Rectal smooth muscle tissue (tissue), 1 donor: Measurements from ENCODE around the gene PROCR.

ENCODE experiments used
- H3K27ac ChIP-seq: one replicate; pipeline ENCODE4 v1.7.0; 2013; ENCODE audit warnings: low read depth, low read length, inconsistent platforms
- H3K27me3 ChIP-seq: one replicate; pipeline ENCODE4 v1.7.0; 2013; ENCODE audit warnings: low read length; ENCODE audit not compliant: control insufficient read depth, insufficient read depth
- H3K36me3 ChIP-seq: one replicate; pipeline ENCODE4 v1.7.0; 2013; ENCODE audit warnings: low read length; ENCODE audit not compliant: control insufficient read depth, insufficient read depth
- H3K4me1 ChIP-seq: one replicate; pipeline ENCODE4 v1.7.0; 2013; ENCODE audit warnings: low read length; ENCODE audit not compliant: control insufficient read depth, insufficient read depth
- H3K4me3 ChIP-seq: one replicate; pipeline ENCODE4 v1.7.0; 2013; ENCODE audit warnings: low read length
- H3K9ac ChIP-seq: one replicate; pipeline ENCODE4 v1.7.0; 2013; ENCODE audit warnings: low read length

The PROCR gene

GRCh38 chr20:35215066-35215956 is 43.4 kb downstream of the PROCR start:
- no peak overlapping the region for H3K4me3 ChIP-seq
- H3K4me1 ChIP-seq, result no peaks in the 10 kb centered on the region
- no peak overlapping the region for H3K27ac ChIP-seq
- no peaks in the 10 kb centered on the region for H3K36me3 ChIP-seq
- no peaks in the 10 kb centered on the region for H3K27me3 ChIP-seq
- H3K9ac ChIP-seq, result no peak overlapping the region

- H3K9ac ChIP-seq, result no peak overlapping the region
- no peak overlapping the region for H3K27ac ChIP-seq
- H3K4me3 ChIP-seq, result no peak overlapping the region
- H3K4me1 ChIP-seq, result no peaks in the 10 kb centered on the region
- no peaks in the 10 kb centered on the region for H3K36me3 ChIP-seq
- no peaks in the 10 kb centered on the region for H3K27me3 ChIP-seq
These were observed 44.7 kb downstream of the PROCR start for GRCh38 chr20:35216541-35216940.

- peaks cover 3% of the 10 kb centered on the region for H3K27me3 ChIP-seq
- no peak overlapping the region for H3K4me3 ChIP-seq
- H3K36me3 ChIP-seq, result no peaks in the 10 kb centered on the region
- H3K4me1 ChIP-seq, result no peaks in the 10 kb centered on the region
- H3K27ac ChIP-seq, result no peak overlapping the region
- H3K9ac ChIP-seq, result no peak overlapping the region
These were observed 52.1 kb downstream of the PROCR start for GRCh38 chr20:35223941-35224340.

- Histone ChIP-seq H3K27me3 (peaks cover 3% of the 10 kb centered on the region), H3K4me3 (no peak overlapping the region), H3K36me3 (no peaks in the 10 kb centered on the region)
These were observed 52.7 kb downstream of the PROCR start for GRCh38 chr20:35224536-35224935.

GRCh38 chr20:35225319-35226125 is 53.6 kb downstream of the PROCR start:
- Histone ChIP-seq H3K9ac (no peak overlapping the region), H3K27me3 (peaks cover 3% of the 10 kb centered on the region), H3K36me3 (no peaks in the 10 kb centered on the region), H3K27ac (no peak overlapping the region), H3K4me3 (no peak overlapping the region), H3K4me1 (no peaks in the 10 kb centered on the region)

More at GRCh38 chr20:35224536-35224935, 52.7 kb downstream of the PROCR start:
- Histone ChIP-seq H3K9ac (no peak overlapping the region), H3K4me1 (no peaks in the 10 kb centered on the region), H3K27ac (no peak overlapping the region)

GRCh38 chr20:35226126-35226883 is 54.4 kb downstream of the PROCR start, which contains the start of gene MMP24:
MMP24 (plus strand) TSS chr20:35226690; CDS start chr20:35226739, 49 bp downstream.
- H3K4me1 ChIP-seq, result no peaks in the 10 kb centered on the region
- no peaks in the 10 kb centered on the region for H3K36me3 ChIP-seq
- peaks cover 3% of the 10 kb centered on the region for H3K27me3 ChIP-seq
- H3K9ac ChIP-seq, result no peak within 1 kb of the TSS
- H3K27ac ChIP-seq, result no peak within 1 kb of the TSS
- peak within 1 kb of the TSS; percentile 47 for H3K4me3 ChIP-seq
